ENCODE data around the gene CACHD1. TPM values are rescaled to one million over a fixed set of nuclear protein-coding genes. Genes with fewer than 3 reads are reported as not detected.

CACHD1 gene
- total and polyA plus RNA-seq, 9 of the 15 experiments (the other 6 are each of a cell fraction or from before 2014, with no cell fraction given): 0.07 TPM; not detected in 8

- TF ChIP-seq, protein P1, sequence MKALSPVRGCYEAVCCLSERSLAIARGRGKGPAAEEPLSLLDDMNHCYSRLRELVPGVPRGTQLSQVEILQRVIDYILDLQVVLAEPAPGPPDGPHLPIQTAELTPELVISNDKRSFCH (CRISPR knock-in tag; IDR thresholded peaks at IDR 0.05): no peak
- TF ChIP-seq, protein P1 (tag; IDR thresholded peaks at IDR 0.05): no peak
- TF ChIP-seq SRSF9 (IDR thresholded peaks at IDR 0.05; ENCODE audit: borderline replicate concordance, low read depth, low read length) (no peak), SMC3 (conservative IDR thresholded peaks at IDR 0.05; ENCODE audit: insufficient read depth, low read depth, low read length) (peak; percentile 65)
Observed at GRCh38 chr1:64686828-64687724, 217.1 kb downstream of the CACHD1 start (continued).

DNA sequence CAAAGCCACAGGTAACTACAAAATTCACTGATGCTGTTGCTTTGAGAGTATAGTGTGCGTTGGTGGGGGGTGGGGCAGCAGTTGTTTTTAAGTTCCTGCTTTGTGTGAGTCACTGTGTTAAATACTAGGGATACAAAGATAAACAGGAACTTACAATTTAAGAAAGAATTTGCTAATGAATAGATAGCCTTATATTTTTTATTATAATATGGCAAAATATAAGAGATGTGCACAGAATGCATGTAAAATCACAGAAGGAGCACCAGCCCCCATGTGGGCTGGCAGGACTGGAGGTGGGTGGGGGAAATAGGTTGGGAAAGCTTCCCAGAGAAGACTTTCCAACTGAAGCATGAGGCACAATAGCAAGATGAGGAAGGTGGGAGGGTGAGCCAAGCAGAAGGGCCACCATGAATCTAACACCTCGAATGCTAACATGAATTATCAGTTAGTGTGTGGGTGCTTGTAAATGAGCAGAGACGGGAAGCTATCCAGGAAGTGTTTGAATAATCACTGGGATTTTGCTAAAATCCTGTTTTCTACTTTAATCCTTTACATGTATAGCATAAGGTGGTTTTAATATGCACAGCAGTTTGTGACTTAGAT is 217.9 kb downstream of the CACHD1 start:
- Histone ChIP-seq H3K9me3 (replicated peaks; ENCODE audit: control insufficient read depth, insufficient read depth, low read depth, low read length) (no peaks in the 10 kb centered on the region), H4K20me1 (replicated peaks; ENCODE audit: control insufficient read depth, insufficient read depth, low read length) (no peaks in the 10 kb centered on the region), H2AFZ (ENCODE audit: low read depth, low read length) (no peak overlapping the region), H3K4me1 (replicated peaks in 1 of 2; ENCODE audit: control insufficient read depth in 2 of 2, insufficient read depth in 2 of 2, low read length in 2 of 2) (no peaks in the 10 kb centered on the region), H3K27ac (ENCODE audit: extremely low read depth, low read depth, low read length) (no peak overlapping the region), H3K27me3 (ENCODE audit: control insufficient read depth in 2 of 2, insufficient read depth in 2 of 2, low read length in 2 of 2) (peaks cover 11 to 21% of the 10 kb centered on the region in 2 experiments), H3K4me3 (no peak overlapping the region), H3K36me3 (ENCODE audit: control insufficient read depth, insufficient read depth, low read length) (no peaks in the 10 kb centered on the region), H3K9me1 (ENCODE audit: control insufficient read depth, insufficient read depth, low read length) (no peaks in the 10 kb centered on the region), H3K9ac (ENCODE audit: insufficient read depth in 1 of 2, low read depth in 2 of 2, low read length in 2 of 2) (no peak overlapping the region), H3K79me2 (ENCODE audit: control insufficient read depth, insufficient read depth, low read length) (no peaks in the 10 kb centered on the region), H3K4me2 (ENCODE audit: insufficient read depth, low read length) (no peak overlapping the region)
- CTCF ChIA-PET (ENCODE audit: low intra/inter-chr PET ratio): interaction anchor here (3.0 kb wide), 1 partner anchor 136 kb away, joined by 19 read pairs; no protein-coding TSS in a partner anchor
- in situ Hi-C loops (cut with MboI): loop anchor here (10.0 kb wide), 1 partner anchor 137 kb away; no protein-coding TSS in a partner anchor
- BruUV-seq (replicated peaks): no TSS peak
- TF ChIP-seq FOSL1 (tag; conservative IDR thresholded peaks at IDR 0.05) (peak; percentile 69), SREBF2 (CRISPR knock-in tag; IDR thresholded peaks at IDR 0.05) (no peak), NRF1 (conservative IDR thresholded peaks at IDR 0.05 in 1 of 2, IDR thresholded peaks at IDR 0.05 in 1 of 2) (no peak)
- POLR2A ChIA-PET: no interaction called here
- ATAC-seq: no peak
- no peak for DNase-seq (ENCODE audit: extremely low read depth in 1 of 4, low spot score in 3 of 4)
- WGBS (ENCODE audit: insufficient coverage, low coverage, missing lambda C conversion rate): 0% methylated on average over 3 of the region's 3 CpGs
- FAIRE-seq: no peak
- intact Hi-C loops (cut with micrococcal nuclease): loop anchor here (5.0 to 10.0 kb wide), 2 partner anchors 277 to 354 kb away; partner anchors contain the start of gene JAK1

All from K562 (cell line).